Calu3 (cell line): ENCODE measurements around the gene SGSM1. TPM values are rescaled to one million over a fixed set of nuclear protein-coding genes. Genes with fewer than 3 reads are reported as not detected.

Experiments
- BruUV-seq: library from RNA; stranded (reverse); fragments of 400-500 nt; replicated peaks from 2 replicates; lab custom pipeline; 2021; lab: Mats Ljungman, UMichigan
- CTCF ChIA-PET: fragments of 300-600 bp; sonication (Branson Sonifier 250); formaldehyde crosslinking; loops from one replicate; lab custom pipeline; 2022; ENCODE audit warnings: antibody characterized with exemption; lab: Charles Lee
- DNase-seq: peaks from one replicate; pipeline ENCODE4 v3.0.0; 2022
- H3K27ac Mint-ChIP-seq: one replicate; pipeline ENCODE4 v1.8.0; 2022; ENCODE audit warnings: mixed read lengths; ENCODE audit not compliant: unreplicated experiment
- H3K27me3 Mint-ChIP-seq: one replicate; pipeline ENCODE4 v1.8.0; 2022; ENCODE audit warnings: mixed read lengths; ENCODE audit not compliant: unreplicated experiment
- H3K36me3 Mint-ChIP-seq: one replicate; pipeline ENCODE4 v1.8.0; 2022; ENCODE audit warnings: mild to moderate bottlenecking, moderate library complexity, mixed read lengths; ENCODE audit not compliant: insufficient read depth, unreplicated experiment
- H3K4me1 Mint-ChIP-seq: one replicate; pipeline ENCODE4 v1.8.0; 2022; ENCODE audit warnings: mild to moderate bottlenecking, low read depth, mixed read lengths; ENCODE audit not compliant: unreplicated experiment
- H3K4me3 Mint-ChIP-seq: one replicate; pipeline ENCODE4 v1.8.0; 2022; ENCODE audit warnings: mild to moderate bottlenecking, low read depth, moderate library complexity, mixed read lengths; ENCODE audit not compliant: unreplicated experiment
- H3K9me3 Mint-ChIP-seq: one replicate; pipeline ENCODE4 v1.8.0; 2022; ENCODE audit warnings: low read depth, mixed read lengths; ENCODE audit not compliant: unreplicated experiment
- CTCF ChIP-seq: fragments of 200-600 bp; IDR thresholded peaks from one replicate; pipeline ENCODE4 v1.8.0; 2022; ENCODE audit warnings: antibody characterized with exemption; ENCODE audit not compliant: unreplicated experiment
- intact Hi-C: fragments of 100-400 bp; cut with micrococcal nuclease; formaldehyde crosslinking; loops from one replicate; pipeline ENCODE4 v1.10.0; 2022; ENCODE audit not compliant: unreplicated experiment
- total RNA-seq: library from RNA; stranded (reverse); gene quantifications from 2 replicates; pipeline ENCODE4 v1.2.3, GENCODE V29; 2022

Gene SGSM1
- total RNA-seq, 1 experiment from 2014 or later: 0.07 TPM

- H3K27me3 Mint-ChIP-seq: peaks cover 54% of the 10 kb centered on the region
- no peak for TF ChIP-seq CTCF
- H3K36me3 Mint-ChIP-seq: no peaks in the 10 kb centered on the region
- DNase-seq: no peak
- CTCF ChIA-PET: no interaction called here
- no peak overlapping the region for H3K27ac Mint-ChIP-seq
- no TSS peak for BruUV-seq
- H3K4me1 Mint-ChIP-seq: no peaks in the 10 kb centered on the region
- no peaks in the 10 kb centered on the region for H3K9me3 Mint-ChIP-seq
- H3K4me3 Mint-ChIP-seq: no peak overlapping the region
- intact Hi-C loops: no loop called here
Observed at GRCh38 chr22:24789516-24789915, 16.5 kb upstream of the SGSM1 start.

GRCh38 chr22:24791362-24791761 is 14.6 kb upstream of the SGSM1 start:
- Mint-ChIP-seq H3K9me3 (no peaks in the 10 kb centered on the region), H3K36me3 (no peaks in the 10 kb centered on the region), H3K4me1 (no peaks in the 10 kb centered on the region), H3K27me3 (peaks cover 46% of the 10 kb centered on the region), H3K27ac (no peak overlapping the region), H3K4me3 (no peak overlapping the region)
- no peak for TF ChIP-seq CTCF
- no TSS peak for BruUV-seq
- intact Hi-C loops: no loop called here
- no peak for DNase-seq
- CTCF ChIA-PET: interaction anchor here (1.4 kb wide), 1 partner anchor 12 kb away, joined by 5 read pairs; no protein-coding TSS in a partner anchor

GRCh38 chr22:24796056-24796455 is 10.0 kb upstream of the SGSM1 start:
- no peaks in the 10 kb centered on the region for H3K36me3 Mint-ChIP-seq

GRCh38 chr22:24796860-24797259 is 9.2 kb upstream of the SGSM1 start:
- no peak for TF ChIP-seq CTCF
- H3K36me3 Mint-ChIP-seq: no peaks in the 10 kb centered on the region
- intact Hi-C loops: no loop called here
- no TSS peak for BruUV-seq
- H3K4me1 Mint-ChIP-seq: peaks cover 8% of the 10 kb centered on the region
- H3K27ac Mint-ChIP-seq: no peak overlapping the region
- no peak for DNase-seq
- no peaks in the 10 kb centered on the region for H3K9me3 Mint-ChIP-seq
- CTCF ChIA-PET: no interaction called here
- H3K27me3 Mint-ChIP-seq: peaks cover 27% of the 10 kb centered on the region
- no peak overlapping the region for H3K4me3 Mint-ChIP-seq

More at GRCh38 chr22:24796056-24796455, 10.0 kb upstream of the SGSM1 start:
- Mint-ChIP-seq H3K9me3 (no peaks in the 10 kb centered on the region), H3K27me3 (peaks cover 35% of the 10 kb centered on the region), H3K4me3 (no peak overlapping the region), H3K27ac (no peak overlapping the region), H3K4me1 (peaks cover 8% of the 10 kb centered on the region)
- BruUV-seq: no TSS peak
- TF ChIP-seq CTCF: no peak
- CTCF ChIA-PET: no interaction called here
- no peak for DNase-seq
- intact Hi-C loops: no loop called here
